GM21526 (cell line): ENCODE measurements around the gene ZBED2.

Source experiments
- ATAC-seq: cut with Tn5 transposase; IDR thresholded peaks from one replicate; pipeline ENCODE4 v1.9.1; 2021; ENCODE audit warnings: moderate library complexity; ENCODE audit not compliant: unreplicated experiment, low FRiP score

Gene ZBED2

DNA sequence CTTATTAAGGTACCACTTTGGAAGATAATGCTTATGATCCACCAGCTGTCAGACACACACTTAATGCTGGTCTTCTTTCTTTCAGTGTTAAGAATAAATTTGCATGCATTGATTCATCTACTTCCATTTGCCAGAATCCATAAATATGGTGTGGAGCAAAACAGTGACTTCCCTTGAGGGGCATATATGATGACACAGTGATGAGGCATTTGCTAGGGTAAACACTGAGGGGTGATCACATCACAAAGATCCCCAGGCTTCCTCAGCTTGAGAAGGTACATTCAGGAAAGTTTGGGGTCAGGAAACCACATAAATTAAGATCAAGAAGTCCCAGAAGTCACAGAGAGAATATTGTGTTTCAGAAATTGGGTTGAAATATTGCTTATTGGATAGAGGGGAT is 9.9 kb upstream of the ZBED2 start:
- no peak for ATAC-seq

GRCh38 chr3:111604119-111604518 is 9.0 kb upstream of the ZBED2 start:
- ATAC-seq = no peak

GRCh38 chr3:111603679-111604078 is 8.5 kb upstream of the ZBED2 start:
- peak; percentile 43 for ATAC-seq

GRCh38 chr3:111601810-111602209 is 6.7 kb upstream of the ZBED2 start:
- ATAC-seq = no peak

GRCh38 chr3:111598552-111598951 is 3.4 kb upstream of the ZBED2 start:
- no peak for ATAC-seq

- ATAC-seq = no peak
These were observed 3.0 kb upstream of the ZBED2 start for GRCh38 chr3:111598139-111598538.

DNA sequence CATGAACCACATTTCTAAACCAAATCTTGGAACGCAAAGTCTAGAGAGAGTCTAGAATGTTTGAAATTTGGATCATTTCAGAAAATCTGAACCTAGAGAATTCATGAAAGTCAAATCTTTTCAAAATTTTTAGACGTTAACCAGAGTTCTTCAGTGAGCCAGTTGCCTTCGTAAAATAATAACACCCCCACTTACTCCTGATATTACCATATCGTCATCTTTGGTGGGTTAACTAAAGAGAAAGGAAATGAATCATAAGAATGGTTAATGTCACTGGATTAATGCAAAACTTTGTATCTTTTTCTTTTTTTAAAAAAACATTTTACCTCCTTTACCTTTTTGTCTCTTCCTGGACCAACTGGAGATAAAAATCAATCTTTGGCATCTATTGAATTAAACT is 1.2 kb upstream of the ZBED2 start:
- ATAC-seq = no peak

GRCh38 chr3:111594781-111595180 is 365 bp downstream of the ZBED2 start:
- ATAC-seq = no peak

DNA sequence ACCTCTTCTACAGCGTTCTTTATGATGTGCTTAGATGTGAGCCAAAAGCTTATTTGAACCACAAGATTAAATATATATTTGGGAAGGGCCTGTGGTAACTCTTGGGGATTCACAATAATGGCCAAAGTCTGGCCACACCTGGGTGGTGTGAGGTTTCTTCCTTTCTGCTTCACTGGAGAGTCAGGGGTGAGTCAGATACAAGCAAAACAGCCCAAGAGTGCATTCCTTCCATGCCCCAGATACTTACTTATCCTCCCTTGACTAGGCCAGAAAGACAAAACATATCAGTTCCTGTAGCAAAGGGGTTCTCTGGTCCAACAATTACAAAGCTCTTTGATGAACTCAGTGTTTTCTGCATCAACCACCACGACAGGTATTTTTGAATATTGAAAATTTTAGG is 941 bp downstream of the ZBED2 start:
- peak; percentile 51 for ATAC-seq

DNA sequence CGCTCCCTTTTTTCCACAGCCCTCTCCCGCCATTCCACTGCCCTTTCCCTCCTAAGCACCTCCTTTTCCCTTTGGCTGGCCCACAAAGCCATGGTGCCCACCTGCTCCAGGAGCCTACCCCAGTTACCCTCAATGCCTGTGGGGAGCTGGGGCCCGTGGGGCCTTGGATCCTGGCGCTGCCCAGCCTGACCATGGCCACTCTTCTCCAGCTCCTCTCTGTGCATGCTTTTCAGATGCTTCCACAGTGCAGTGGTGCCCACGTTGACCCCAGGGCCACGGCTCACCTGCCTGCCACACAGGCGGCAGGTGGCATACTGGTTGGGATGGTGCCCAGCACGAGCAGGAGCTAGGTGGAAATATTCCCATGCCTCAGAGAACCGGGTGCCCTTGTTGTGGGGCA is 1.5 kb downstream of the ZBED2 start:
- ATAC-seq = no peak

- no peak for ATAC-seq
These were observed 2.2 kb downstream of the ZBED2 start for GRCh38 chr3:111592936-111593335.

DNA sequence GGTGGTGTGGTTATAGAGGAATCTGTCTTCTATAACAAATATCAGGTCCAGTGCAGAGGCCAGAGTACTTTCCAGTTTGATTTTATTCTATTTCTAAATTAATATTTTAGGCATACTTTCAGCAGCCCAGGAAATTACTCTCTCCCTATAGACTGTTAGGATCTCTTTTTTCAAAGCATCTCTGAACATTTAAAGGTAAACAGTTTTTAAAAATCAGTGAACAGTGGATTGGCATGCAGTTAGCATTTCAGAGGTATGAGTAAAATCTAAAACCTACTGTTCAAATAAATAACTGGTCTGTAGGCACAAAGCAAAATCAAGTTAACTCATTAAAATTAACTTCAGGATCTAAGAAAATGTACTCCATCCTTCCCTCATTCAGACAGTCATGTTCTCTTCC is 3.0 kb downstream of the ZBED2 start:
- no peak for ATAC-seq

DNA sequence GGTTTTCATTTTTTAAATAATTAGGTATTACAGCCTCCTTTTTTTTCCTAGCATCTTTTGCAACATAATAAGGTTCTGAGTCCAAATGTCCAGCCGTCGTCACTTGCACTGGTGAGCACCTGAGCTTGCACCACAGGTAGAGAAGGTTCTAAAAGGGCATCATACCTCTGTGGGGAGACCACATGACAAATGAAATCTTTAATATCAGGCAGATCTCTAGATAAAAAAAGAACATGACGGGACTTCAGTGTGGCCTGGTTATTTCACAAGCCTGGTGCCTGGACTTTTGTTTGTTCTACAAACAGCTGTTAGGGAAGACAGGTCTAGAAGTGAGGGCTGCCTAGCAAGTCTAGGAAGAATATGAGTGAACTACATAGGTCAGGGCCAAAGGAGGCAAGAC is 3.6 kb downstream of the ZBED2 start:
- ATAC-seq = no peak

- no peak for ATAC-seq
These were observed 5.0 kb downstream of the ZBED2 start for GRCh38 chr3:111590143-111590491.

- ATAC-seq = no peak
These were observed 5.6 kb downstream of the ZBED2 start for GRCh38 chr3:111589303-111590142.

- no peak for ATAC-seq
These were observed 6.6 kb downstream of the ZBED2 start for GRCh38 chr3:111588527-111588926.

DNA sequence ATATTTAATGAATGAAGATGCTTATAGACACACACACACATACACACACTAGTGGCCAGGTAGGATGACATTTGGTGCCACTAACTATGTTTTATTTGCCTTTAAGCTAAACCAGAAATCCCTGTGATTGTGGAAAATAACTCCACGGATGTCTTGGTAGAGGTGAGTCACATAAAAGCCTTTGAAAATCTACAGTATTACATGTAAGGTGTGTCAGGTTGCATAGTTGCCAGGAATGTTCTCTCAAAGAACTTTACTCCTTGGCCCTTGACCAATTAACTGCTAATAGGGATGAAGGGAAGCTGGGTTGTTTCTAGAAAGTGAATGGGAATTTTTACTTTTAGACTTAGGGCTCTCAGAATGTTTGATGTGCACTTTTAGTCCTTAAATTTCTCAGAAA is 9.9 kb downstream of the ZBED2 start:
- no peak for ATAC-seq

GRCh38 chr3:111584744-111585143 is 10.4 kb downstream of the ZBED2 start:
- no peak for ATAC-seq

DNA sequence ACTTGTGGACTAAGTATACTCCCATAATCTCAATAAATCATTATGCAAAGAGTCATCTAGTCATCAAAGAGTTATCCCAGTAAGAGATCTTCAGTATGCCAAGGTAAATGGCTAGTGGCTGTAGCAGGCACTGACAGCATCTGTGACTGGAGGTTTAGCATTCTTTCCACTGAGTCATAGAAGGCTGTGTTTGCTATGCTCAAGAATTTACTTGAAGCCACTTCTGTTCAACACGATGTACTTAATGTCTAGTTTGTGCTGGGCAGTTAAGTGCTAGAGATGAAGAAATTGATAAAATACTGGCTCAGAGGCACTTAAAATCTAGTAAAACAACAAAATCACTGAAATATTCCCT is 13.0 kb downstream of the ZBED2 start:
- no peak for ATAC-seq

- no peak for ATAC-seq
These were observed 13.6 kb downstream of the ZBED2 start for GRCh38 chr3:111581403-111582119.

- no peak for ATAC-seq
These were observed 15.7 kb downstream of the ZBED2 start for GRCh38 chr3:111579495-111579894.

DNA sequence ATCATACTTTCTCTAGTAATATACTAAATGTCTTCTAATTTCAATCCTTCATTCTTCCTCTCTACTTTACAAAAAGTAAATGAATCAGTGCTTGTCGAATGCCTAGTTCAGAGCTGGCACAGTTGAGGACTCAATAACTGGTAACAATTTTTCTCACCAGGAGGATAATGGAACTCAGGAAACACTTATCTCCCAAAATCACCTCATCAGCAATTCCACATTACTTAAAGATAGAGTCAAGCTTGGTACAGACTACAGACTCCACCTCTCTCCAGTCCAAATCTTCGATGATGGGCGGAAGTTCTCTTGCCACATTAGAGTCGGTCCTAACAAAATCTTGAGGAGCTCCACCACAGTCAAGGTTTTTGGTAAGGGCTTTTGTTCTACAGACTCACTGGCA is 16.3 kb downstream of the ZBED2 start:
- no peak for ATAC-seq
